NCI-H1048 (cell line): ENCODE data around the gene GRAMD2B.
"Not testable (repeated sequence)": the region's sequence is repeated elsewhere in the genome, so short reads cannot be mapped to it uniquely, and the experiment has no call there.

Experiments used
- DNase-seq: peaks from one replicate; lab custom pipeline; 2025; lab: John Stamatoyannopoulos, UW

GRAMD2B gene

GRCh38 chr5:126511961-126512360 is 88.8 kb downstream of the GRAMD2B start:
- DNase-seq: no peak

GRCh38 chr5:126512451-126512850 is 89.2 kb downstream of the GRAMD2B start:
- no peak for DNase-seq

- no peak for DNase-seq
Observed at GRCh38 chr5:126513302-126513701, 90.1 kb downstream of the GRAMD2B start.

- DNase-seq: no peak
Observed at GRCh38 chr5:126513703-126514102, 90.5 kb downstream of the GRAMD2B start.

- DNase-seq: no peak
Observed at GRCh38 chr5:126514131-126514557, 90.9 kb downstream of the GRAMD2B start.

GRCh38 chr5:126514558-126515141 is 91.4 kb downstream of the GRAMD2B start:
- no peak for DNase-seq

- DNase-seq: no peak
Observed at GRCh38 chr5:126515337-126515736, 92.1 kb downstream of the GRAMD2B start.

- no peak for DNase-seq
Observed at GRCh38 chr5:126516133-126516532, 92.9 kb downstream of the GRAMD2B start.

GRCh38 chr5:126516852-126517251 is 93.6 kb downstream of the GRAMD2B start:
- DNase-seq: no peak

GRCh38 chr5:126519223-126519622 is 96.0 kb downstream of the GRAMD2B start:
- DNase-seq: not testable (repeated sequence)

GRCh38 chr5:126519637-126520592 is 96.7 kb downstream of the GRAMD2B start:
- no peak for DNase-seq

GRCh38 chr5:126520593-126520953 is 97.4 kb downstream of the GRAMD2B start:
- DNase-seq: no peak

- no peak for DNase-seq
Observed at GRCh38 chr5:126521130-126521529, 97.9 kb downstream of the GRAMD2B start.

GRCh38 chr5:126523818-126524510 is 100.8 kb downstream of the GRAMD2B start:
- no peak for DNase-seq

- no peak for DNase-seq
Observed at GRCh38 chr5:126525630-126526245, 102.5 kb downstream of the GRAMD2B start.

- no peak for DNase-seq
Observed at GRCh38 chr5:126526493-126526892, 103.3 kb downstream of the GRAMD2B start.

- DNase-seq: no peak
Observed at GRCh38 chr5:126527158-126527557, 103.9 kb downstream of the GRAMD2B start.

- DNase-seq: no peak
Observed at GRCh38 chr5:126527892-126528291, 104.7 kb downstream of the GRAMD2B start.

- no peak for DNase-seq
Observed at GRCh38 chr5:126531543-126532120, 108.4 kb downstream of the GRAMD2B start.

- no peak for DNase-seq
Observed at GRCh38 chr5:126534553-126534952, 111.3 kb downstream of the GRAMD2B start.

- no peak for DNase-seq
Observed at GRCh38 chr5:126535856-126536545, 112.8 kb downstream of the GRAMD2B start.
